Neural progenitor cell (in vitro differentiated cells): ENCODE measurements around the gene PSENEN. TPM values are rescaled to one million over a fixed set of nuclear protein-coding genes. Genes with fewer than 3 reads are reported as not detected.

Experiments
- DNase-seq: peaks from one replicate; pipeline ENCODE4 v3.0.0-alpha.2; 2016; ENCODE audit warnings: low spot score
- H2AFZ ChIP-seq: fragments of 200-600 bp; sonication (generic); replicated peaks from 2 replicates; pipeline ENCODE4 v1.6.1; 2016; ENCODE audit warnings: antibody characterized with exemption
- H3F3A ChIP-seq: fragments of 200-600 bp; sonication (generic); 2 replicates; pipeline ENCODE4 v1.6.1; 2016; ENCODE audit warnings: antibody characterized with exemption, low read depth
- H3K27ac ChIP-seq: fragments of 200-600 bp; sonication (generic); 2 replicates; pipeline ENCODE4 v1.5.1; 2016; ENCODE audit warnings: mild to moderate bottlenecking
- H3K27me3 ChIP-seq: fragments of 200-600 bp; sonication (generic); 2 replicates; pipeline ENCODE4 v1.6.1; 2016; ENCODE audit warnings: mild to moderate bottlenecking, moderate library complexity
- H3K36me3 ChIP-seq: fragments of 200-600 bp; sonication (generic); 2 replicates; pipeline ENCODE4 v1.5.1; 2016
- H3K4me1 ChIP-seq: fragments of 200-600 bp; sonication (generic); 2 replicates; pipeline ENCODE4 v1.6.1; 2016; ENCODE audit warnings: mixed run types
- H3K4me2 ChIP-seq: fragments of 200-600 bp; sonication (generic); 2 replicates; pipeline ENCODE4 v1.6.1; 2016
- H3K4me3 ChIP-seq: fragments of 200-600 bp; sonication (generic); 2 replicates; pipeline ENCODE4 v1.5.1; 2016
- H3K79me2 ChIP-seq: fragments of 200-600 bp; sonication (generic); 2 replicates; pipeline ENCODE4 v1.6.1; 2016; ENCODE audit warnings: low read depth
- H3K9ac ChIP-seq: fragments of 200-600 bp; sonication (generic); 2 replicates; pipeline ENCODE4 v1.6.1; 2016
- H3K9me3 ChIP-seq: fragments of 200-600 bp; sonication (generic); 2 replicates; pipeline ENCODE4 v1.5.1; 2016; ENCODE audit warnings: low read depth
- H4K20me1 ChIP-seq: fragments of 200-600 bp; sonication (generic); 2 replicates; pipeline ENCODE4 v1.6.1; 2016; ENCODE audit warnings: low read depth
- H3K27ac Mint-ChIP-seq: 3 replicates; pipeline ENCODE4 v1.8.0; 2021; ENCODE audit warnings: mixed read lengths
- H3K27me3 Mint-ChIP-seq: 2 replicates; pipeline ENCODE4 v1.8.0; 2022; ENCODE audit warnings: low read depth, mild to moderate bottlenecking, inconsistent platforms, moderate library complexity, mixed read lengths; ENCODE audit not compliant: insufficient read depth
- H3K36me3 Mint-ChIP-seq: 3 replicates; pipeline ENCODE4 v1.8.0; 2021; ENCODE audit warnings: mixed read lengths
- H3K4me1 Mint-ChIP-seq: 3 replicates; pipeline ENCODE4 v1.8.0; 2021; ENCODE audit warnings: mixed read lengths
- H3K4me3 Mint-ChIP-seq: 3 replicates; pipeline ENCODE4 v1.8.0; 2021; ENCODE audit warnings: mild to moderate bottlenecking, moderate library complexity, mixed read lengths
- H3K9me3 Mint-ChIP-seq: 3 replicates; pipeline ENCODE4 v1.8.0; 2020; ENCODE audit warnings: mixed read lengths
- EZH2 ChIP-seq: fragments of 200-600 bp; sonication (generic); IDR thresholded peaks from 2 replicates; pipeline ENCODE4 v1.6.1; 2017; ENCODE audit warnings: antibody characterized with exemption, mild to moderate bottlenecking, moderate library complexity
- EZH2phosphoT487 ChIP-seq: fragments of 200-600 bp; sonication (generic); IDR thresholded peaks from 2 replicates; pipeline ENCODE4 v1.6.1; 2017; ENCODE audit warnings: antibody characterized with exemption
- total RNA-seq: library from RNA; depleted of rRNA; stranded (reverse); fragments of >200 nt; gene quantifications from 2 replicates; pipeline ENCODE4 v1.2.3, GENCODE V29; 2015; ENCODE audit warnings: low replicate concordance
- TF ChIP-seq, protein P1 (sequence below): fragments of 200-600 bp; sonication (generic); IDR thresholded peaks from 2 replicates; pipeline ENCODE4 v1.5.1; 2017; ENCODE audit warnings: antibody characterized with exemption, mild to moderate bottlenecking

Gene PSENEN
- total RNA-seq, 1 donor from 2014 or later: 10.9 TPM

DNA sequence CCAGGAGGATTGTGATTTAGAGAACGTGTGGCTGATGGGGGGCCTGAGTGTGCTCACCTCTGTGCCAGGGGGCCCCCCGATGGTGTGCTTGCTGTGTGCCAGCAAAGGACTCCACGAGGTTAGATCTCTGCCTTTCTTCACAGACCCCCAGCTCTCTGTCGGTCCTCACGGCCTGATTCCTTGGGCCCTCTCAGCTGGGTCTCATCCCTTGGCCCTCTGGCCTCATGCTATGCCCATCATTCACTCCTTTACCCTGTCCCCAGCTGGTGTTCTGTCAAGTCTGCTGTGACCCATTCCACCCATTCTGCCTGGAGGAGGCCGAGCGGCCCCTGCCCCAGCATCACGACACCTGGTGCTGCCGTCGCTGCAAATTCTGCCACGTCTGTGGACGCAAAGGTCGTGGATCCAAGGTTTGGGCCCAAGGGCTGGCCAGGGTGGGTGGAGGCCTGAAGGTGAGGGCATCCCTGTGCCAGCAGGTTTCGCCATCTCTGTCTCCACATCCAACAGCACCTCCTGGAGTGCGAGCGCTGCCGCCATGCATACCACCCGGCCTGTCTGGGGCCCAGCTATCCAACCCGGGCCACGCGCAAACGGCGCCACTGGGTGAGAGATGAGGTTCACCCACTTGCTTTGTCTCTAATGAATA lies 20.1 kb upstream of the PSENEN start:
- Mint-ChIP-seq H3K4me3 (peak overlapping the region; percentile 8), H3K36me3 (peaks cover 48% of the 10 kb centered on the region), H3K27me3 (peaks cover 12% of the 10 kb centered on the region), H3K27ac (no peak overlapping the region), H3K4me1 (no peaks in the 10 kb centered on the region), H3K9me3 (no peaks in the 10 kb centered on the region)
- Histone ChIP-seq H3K27me3 (no peaks in the 10 kb centered on the region), H3K27ac (no peak overlapping the region), H3K9ac (no peak overlapping the region), H3K9me3 (no peaks in the 10 kb centered on the region), H4K20me1 (peaks cover 4% of the 10 kb centered on the region), H3K4me2 (no peak overlapping the region), H3K36me3 (no peaks in the 10 kb centered on the region), H3F3A (no peaks in the 10 kb centered on the region), H3K79me2 (no peaks in the 10 kb centered on the region), H3K4me3 (no peak overlapping the region), H2AFZ (no peak overlapping the region), H3K4me1 (no peaks in the 10 kb centered on the region)
- TF ChIP-seq EZH2: no peak
- TF ChIP-seq, protein P1, sequence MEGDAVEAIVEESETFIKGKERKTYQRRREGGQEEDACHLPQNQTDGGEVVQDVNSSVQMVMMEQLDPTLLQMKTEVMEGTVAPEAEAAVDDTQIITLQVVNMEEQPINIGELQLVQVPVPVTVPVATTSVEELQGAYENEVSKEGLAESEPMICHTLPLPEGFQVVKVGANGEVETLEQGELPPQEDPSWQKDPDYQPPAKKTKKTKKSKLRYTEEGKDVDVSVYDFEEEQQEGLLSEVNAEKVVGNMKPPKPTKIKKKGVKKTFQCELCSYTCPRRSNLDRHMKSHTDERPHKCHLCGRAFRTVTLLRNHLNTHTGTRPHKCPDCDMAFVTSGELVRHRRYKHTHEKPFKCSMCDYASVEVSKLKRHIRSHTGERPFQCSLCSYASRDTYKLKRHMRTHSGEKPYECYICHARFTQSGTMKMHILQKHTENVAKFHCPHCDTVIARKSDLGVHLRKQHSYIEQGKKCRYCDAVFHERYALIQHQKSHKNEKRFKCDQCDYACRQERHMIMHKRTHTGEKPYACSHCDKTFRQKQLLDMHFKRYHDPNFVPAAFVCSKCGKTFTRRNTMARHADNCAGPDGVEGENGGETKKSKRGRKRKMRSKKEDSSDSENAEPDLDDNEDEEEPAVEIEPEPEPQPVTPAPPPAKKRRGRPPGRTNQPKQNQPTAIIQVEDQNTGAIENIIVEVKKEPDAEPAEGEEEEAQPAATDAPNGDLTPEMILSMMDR: no peak
- TF ChIP-seq EZH2phosphoT487: no peak
- no peak for DNase-seq

DNA sequence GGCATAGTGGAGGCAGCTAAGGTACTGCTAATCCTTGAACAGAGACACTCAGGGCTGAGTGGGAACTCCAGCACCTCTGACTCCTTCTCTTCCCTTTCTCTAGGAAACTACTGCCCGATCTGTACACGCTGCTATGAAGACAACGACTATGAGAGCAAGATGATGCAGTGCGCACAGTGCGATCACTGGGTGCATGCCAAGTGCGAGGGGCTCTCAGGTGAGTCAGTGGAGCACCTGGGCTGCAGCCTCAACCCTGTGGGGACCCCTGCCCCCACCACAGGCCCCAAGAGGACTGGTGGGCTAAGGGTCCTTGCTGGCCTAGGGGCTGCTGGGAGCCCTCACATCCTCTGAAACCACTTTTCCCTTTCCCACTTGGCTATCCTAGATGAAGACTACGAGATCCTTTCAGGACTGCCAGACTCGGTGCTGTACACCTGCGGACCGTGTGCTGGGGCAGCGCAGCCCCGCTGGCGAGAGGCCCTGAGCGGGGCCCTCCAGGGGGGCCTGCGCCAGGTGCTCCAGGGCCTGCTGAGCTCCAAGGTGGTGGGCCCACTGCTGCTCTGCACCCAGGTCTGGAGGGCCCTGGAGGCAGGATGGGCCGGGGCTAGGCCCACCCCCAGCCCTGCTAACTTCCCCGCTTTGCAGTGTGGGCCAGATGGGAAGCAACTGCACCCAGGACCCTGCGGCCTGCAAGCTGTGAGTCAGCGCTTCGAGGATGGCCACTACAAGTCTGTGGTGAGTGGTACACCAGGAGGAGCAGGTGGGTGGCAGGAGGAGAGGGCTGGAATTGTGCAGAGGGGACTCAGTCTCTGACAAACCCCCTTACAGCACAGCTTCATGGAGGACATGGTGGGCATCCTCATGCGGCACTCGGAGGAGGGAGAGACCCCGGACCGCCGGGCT lies 18.1 kb upstream of the PSENEN start:
- no peaks in the 10 kb centered on the region for H3K4me1 ChIP-seq
- H3K36me3 ChIP-seq: no peaks in the 10 kb centered on the region
- H3K9ac ChIP-seq: no peak overlapping the region
- DNase-seq: no peak
- H3K36me3 Mint-ChIP-seq: peaks cover 51% of the 10 kb centered on the region
- no peak overlapping the region for H3K4me3 Mint-ChIP-seq
- H3K27ac ChIP-seq: no peak overlapping the region
- no peaks in the 10 kb centered on the region for H3K4me1 Mint-ChIP-seq
- no peak overlapping the region for H3K4me3 ChIP-seq
- no peaks in the 10 kb centered on the region for H3K79me2 ChIP-seq
- H3F3A ChIP-seq: no peaks in the 10 kb centered on the region
- H3K9me3 ChIP-seq: no peaks in the 10 kb centered on the region
- H4K20me1 ChIP-seq: no peaks in the 10 kb centered on the region
- H3K27me3 ChIP-seq: no peaks in the 10 kb centered on the region
- H3K27ac Mint-ChIP-seq: no peak overlapping the region
- H3K27me3 Mint-ChIP-seq: peaks cover 11% of the 10 kb centered on the region
- TF ChIP-seq EZH2phosphoT487 (no peak), EZH2 (no peak)
- TF ChIP-seq, protein P1: no peak
- H3K4me2 ChIP-seq: no peak overlapping the region
- no peak overlapping the region for H2AFZ ChIP-seq
- H3K9me3 Mint-ChIP-seq: no peaks in the 10 kb centered on the region

DNA sequence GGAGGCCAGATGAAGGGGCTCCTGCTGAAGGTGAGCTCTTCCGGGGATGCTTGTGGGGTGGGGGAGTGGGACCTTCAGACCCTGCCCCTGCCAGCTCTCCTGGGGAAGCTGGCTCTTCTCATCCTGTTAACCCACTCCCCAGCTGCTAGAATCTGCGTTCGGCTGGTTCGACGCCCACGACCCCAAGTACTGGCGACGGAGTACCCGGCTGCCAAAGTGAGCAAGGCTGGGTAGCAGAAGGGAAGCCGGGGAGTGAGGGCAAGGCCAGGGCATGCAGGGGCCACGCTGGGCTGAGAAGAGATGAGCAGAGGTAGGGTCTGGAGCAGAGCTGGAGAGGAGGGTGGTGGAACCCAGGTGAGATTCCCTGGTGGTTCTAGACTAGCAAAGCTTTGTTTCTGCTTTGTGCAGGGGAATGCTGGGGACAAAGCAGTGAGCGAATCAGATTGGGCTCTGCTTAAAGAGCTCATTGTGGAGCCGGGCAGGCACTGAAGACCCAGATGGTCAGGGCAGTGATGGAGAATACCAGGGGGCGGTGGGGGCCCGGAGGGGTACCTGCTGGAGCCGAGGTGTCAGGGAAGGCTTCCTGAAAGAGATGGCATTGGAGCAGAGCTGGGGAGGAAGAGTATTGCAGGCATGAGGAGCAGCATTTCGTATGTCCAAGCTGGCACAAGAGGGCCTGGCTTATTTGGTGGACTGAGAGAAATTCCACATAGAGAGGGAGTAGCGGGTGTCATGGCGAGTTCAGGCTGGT lies 17.3 kb upstream of the PSENEN start:
- no peak overlapping the region for H3K9ac ChIP-seq
- TF ChIP-seq, protein P1: no peak
- no peak for TF ChIP-seq EZH2
- H3K4me1 ChIP-seq: no peaks in the 10 kb centered on the region
- H3K27ac ChIP-seq: no peak overlapping the region
- Mint-ChIP-seq H3K27ac (no peak overlapping the region), H3K36me3 (peaks cover 48% of the 10 kb centered on the region), H3K27me3 (peaks cover 11% of the 10 kb centered on the region), H3K9me3 (no peaks in the 10 kb centered on the region), H3K4me1 (no peaks in the 10 kb centered on the region), H3K4me3 (no peak overlapping the region)
- H3K4me2 ChIP-seq: no peak overlapping the region
- H2AFZ ChIP-seq: no peak overlapping the region
- DNase-seq: no peak
- H3K9me3 ChIP-seq: no peaks in the 10 kb centered on the region
- H3K79me2 ChIP-seq: no peaks in the 10 kb centered on the region
- H3K36me3 ChIP-seq: no peaks in the 10 kb centered on the region
- H3F3A ChIP-seq: no peaks in the 10 kb centered on the region
- H3K27me3 ChIP-seq: no peaks in the 10 kb centered on the region
- H3K4me3 ChIP-seq: no peak overlapping the region
- H4K20me1 ChIP-seq: no peaks in the 10 kb centered on the region
